ENCODE data around the gene LITAF.

- TF ChIP-seq CTCF (conservative IDR thresholded peaks at IDR 0.05 in 1 of 2, IDR thresholded peaks at IDR 0.05 in 1 of 2; ENCODE audit: extremely low read depth in 1 of 2, insufficient read depth in 1 of 2, low read depth in 1 of 2, low read length in 2 of 2) (peak in 1 of 2 donors; percentile 36), EZH2 (IDR thresholded peaks at IDR 0.05; ENCODE audit: borderline replicate concordance, low read length) (no peak)
Measured at GRCh38 chr16:11524098-11524760, 62.5 kb downstream of the LITAF start.

Measured in mammary epithelial cell (primary cell).